Ureter (tissue), 1 donor: ENCODE data around the gene TEAD3. TPM values are rescaled to one million over a fixed set of nuclear protein-coding genes. Genes with fewer than 3 reads are reported as not detected.

Experiments used
- total RNA-seq: library from RNA; stranded (reverse); gene quantifications from one replicate; pipeline ENCODE4 v1.2.4, GENCODE V29; 2023
- donor health status: DM: yes; HTN: yes; CAD: no.

TEAD3 gene
- total RNA-seq, 1 donor from 2014 or later, result 60.3 TPM

Other genes starting within 250 kb of the TEAD3 start
- 53.4 TPM for gene ZNF76, start 237.3 kb downstream of the TEAD3 start, total RNA-seq
- 28.0 TPM for gene DEF6, start 199.3 kb downstream of the TEAD3 start, total RNA-seq
- 31.2 TPM for gene PPARD, start 154.5 kb downstream of the TEAD3 start, total RNA-seq
- gene FANCE, start 44.7 kb downstream of the TEAD3 start, total RNA-seq, result 5.5 TPM
- gene RPL10A, start 28.7 kb downstream of the TEAD3 start, total RNA-seq, result 2,073 TPM
- 0.83 TPM for gene TULP1, start 15.8 kb upstream of the TEAD3 start, total RNA-seq
- 112 TPM for gene FKBP5, start 191.8 kb upstream of the TEAD3 start, total RNA-seq
- 1.5 TPM for gene ARMC12, start 240.0 kb upstream of the TEAD3 start, total RNA-seq